ENCODE data around the gene JAZF1. TPM values are rescaled to one million over a fixed set of nuclear protein-coding genes. Genes with fewer than 3 reads are reported as not detected.

The JAZF1 gene
- total and polyA plus RNA-seq, 10 of the 15 experiments (the other 5 are each of a cell fraction or from before 2014, with no cell fraction given) = 0.04 to 0.82 (median 0.15) TPM; not detected in 3

- intact Hi-C loops (cut with micrococcal nuclease; ENCODE audit: unreplicated experiment) = no loop called here
- POLR2A ChIA-PET = no interaction called here
- H3K27ac ChIP-seq (ENCODE audit: control insufficient read depth, insufficient read depth) = no peak overlapping the region
These were observed 281.0 kb downstream of the JAZF1 start for GRCh38 chr7:27899601-27900000.

More at GRCh38 chr7:27899601-27900000, 281.0 kb downstream of the JAZF1 start:
- DNase-seq (ENCODE audit: low read depth, low spot score) (no peak), FAIRE-seq (no peak), ATAC-seq (no peak)
- RAD21 ChIA-PET (ENCODE audit: unreplicated experiment) = interaction anchor here (1.0 kb wide), 1 partner anchor 21 kb away, joined by 4 read pairs; no protein-coding TSS in a partner anchor
- Histone ChIP-seq H3K79me2 (ENCODE audit: control insufficient read depth, insufficient read depth, low read length) (no peaks in the 10 kb centered on the region), H4K20me1 (ENCODE audit: control insufficient read depth, insufficient read depth) (no peaks in the 10 kb centered on the region), H3K4me2 (ENCODE audit: control insufficient read depth, insufficient read depth) (no peak overlapping the region), H3K9ac (ENCODE audit: control insufficient read depth, insufficient read depth, low read length) (no peak overlapping the region), H3K27me3 (replicated peaks in 1 of 2; ENCODE audit: control insufficient read depth in 2 of 2, insufficient read depth in 2 of 2, low read length in 1 of 2) (peaks cover 1 to 3% of the 10 kb centered on the region in 2 experiments; a peak in 1 of 4 replicates), H2AFZ (ENCODE audit: control insufficient read depth, low read depth, low read length) (no peak overlapping the region), H3K4me3 (no peak overlapping the region), H3K4me1 (ENCODE audit: control insufficient read depth, insufficient read depth, low read length) (peaks cover 22% of the 10 kb centered on the region), H3K9me3 (replicated peaks; ENCODE audit: control insufficient read depth, insufficient read depth, low read length) (no peaks in the 10 kb centered on the region), H3K36me3 (ENCODE audit: control insufficient read depth in 2 of 2, insufficient read depth in 2 of 2, low read length in 1 of 2) (no peaks in the 10 kb centered on the region)
- BruUV-seq (replicated peaks) = no TSS peak
- TF ChIP-seq BHLHE40 (IDR thresholded peaks at IDR 0.05; ENCODE audit: borderline replicate concordance in 1 of 2, low read depth in 2 of 2, low read length in 1 of 2) = no peak
- TF ChIP-seq IKZF2 (IDR thresholded peaks at IDR 0.05) = 0 out of 4 replicates have a peak, but pooled peaks of 1 of the 2 experiments have one; percentile 10
- TF ChIP-seq RFX5 (IDR thresholded peaks at IDR 0.05; ENCODE audit: low read depth, low read length) = no peak
- TF ChIP-seq JUNB (IDR thresholded peaks at IDR 0.05) = no peak
- TF ChIP-seq NKRF (conservative IDR thresholded peaks at IDR 0.05) = no peak
- no peak for TF ChIP-seq CBX3 (IDR thresholded peaks at IDR 0.05; ENCODE audit: borderline replicate concordance, low read depth)
- TF ChIP-seq RCOR1 (conservative IDR thresholded peaks at IDR 0.05; ENCODE audit: low read depth, low read length) = no peak
- 0 out of 2 replicates have a peak, but pooled peaks have one; percentile 10 for TF ChIP-seq IKZF1 (conservative IDR thresholded peaks at IDR 0.05)
- TF ChIP-seq CHD4 (IDR thresholded peaks at IDR 0.05) = no peak
- WGBS (ENCODE audit: insufficient coverage, insufficient replicate concordance, low lambda C conversion rate, missing lambda C conversion rate) = 71% methylated on average over 2 of the region's 2 CpGs
- SMC1A ChIA-PET (ENCODE audit: uncharacterized antibody, unreplicated experiment) = interaction anchor here (1.1 to 1.7 kb wide), 2 partner anchors 9 to 11 kb away, joined by 3 to 5 read pairs; no protein-coding TSS in a partner anchor
- CTCF ChIA-PET = interaction anchor here (1.9 kb wide), 1 partner anchor 21 kb away, joined by 6 read pairs; no protein-coding TSS in a partner anchor
- in situ Hi-C loops (cut with MboI) = no loop called here
